ENCODE measurements around the gene ADARB1. TPM values are rescaled to one million over a fixed set of nuclear protein-coding genes. Genes with fewer than 3 reads are reported as not detected.

The ADARB1 gene
- total RNA-seq, 4 donors from 2014 or later = 6.8 to 32.2 (median 17.3) TPM

DNA sequence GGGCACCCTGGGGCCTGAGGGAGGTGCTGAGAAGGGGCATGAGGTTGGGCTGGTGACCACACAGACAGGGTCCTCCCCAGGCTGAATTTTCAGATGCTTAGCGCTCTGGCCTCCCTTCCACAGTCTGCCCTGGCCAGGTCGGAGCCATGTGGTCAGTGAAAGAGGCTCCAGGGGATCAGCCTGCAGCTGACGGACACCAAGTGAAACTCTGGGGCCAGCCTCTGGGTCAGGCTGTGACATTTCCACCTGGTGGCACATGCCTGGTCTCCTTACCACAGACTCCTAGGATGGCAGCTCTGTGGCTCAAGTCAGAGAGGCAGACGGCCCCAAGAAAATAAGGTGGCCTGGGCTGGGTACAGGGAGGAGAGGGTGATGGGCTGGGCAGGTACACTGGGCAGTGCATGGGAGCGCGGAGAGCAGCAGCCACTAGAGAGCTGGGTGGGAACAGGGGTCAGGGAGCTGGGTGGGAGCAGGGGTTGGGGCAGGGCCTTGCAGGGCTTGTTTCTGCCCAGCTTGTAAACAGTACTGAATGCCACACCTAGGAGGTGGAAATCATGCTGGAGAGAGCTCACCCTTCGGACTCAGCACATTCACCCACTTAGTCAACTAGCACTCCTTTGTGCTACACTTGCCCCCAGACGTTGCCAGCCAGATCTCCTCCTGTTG lies 20.7 kb upstream of the ADARB1 start:
- H3K27me3 ChIP-seq = peaks cover 3% of the 10 kb centered on the region
- no peak overlapping the region for H3K27ac ChIP-seq
- no peak for TF ChIP-seq EP300 (IDR thresholded peaks at IDR 0.05; ENCODE audit: low read depth)
- no peak for TF ChIP-seq POLR2A (IDR thresholded peaks at IDR 0.05)
- TF ChIP-seq POLR2AphosphoS5 (IDR thresholded peaks at IDR 0.05) = no peak
- TF ChIP-seq, protein P1, sequence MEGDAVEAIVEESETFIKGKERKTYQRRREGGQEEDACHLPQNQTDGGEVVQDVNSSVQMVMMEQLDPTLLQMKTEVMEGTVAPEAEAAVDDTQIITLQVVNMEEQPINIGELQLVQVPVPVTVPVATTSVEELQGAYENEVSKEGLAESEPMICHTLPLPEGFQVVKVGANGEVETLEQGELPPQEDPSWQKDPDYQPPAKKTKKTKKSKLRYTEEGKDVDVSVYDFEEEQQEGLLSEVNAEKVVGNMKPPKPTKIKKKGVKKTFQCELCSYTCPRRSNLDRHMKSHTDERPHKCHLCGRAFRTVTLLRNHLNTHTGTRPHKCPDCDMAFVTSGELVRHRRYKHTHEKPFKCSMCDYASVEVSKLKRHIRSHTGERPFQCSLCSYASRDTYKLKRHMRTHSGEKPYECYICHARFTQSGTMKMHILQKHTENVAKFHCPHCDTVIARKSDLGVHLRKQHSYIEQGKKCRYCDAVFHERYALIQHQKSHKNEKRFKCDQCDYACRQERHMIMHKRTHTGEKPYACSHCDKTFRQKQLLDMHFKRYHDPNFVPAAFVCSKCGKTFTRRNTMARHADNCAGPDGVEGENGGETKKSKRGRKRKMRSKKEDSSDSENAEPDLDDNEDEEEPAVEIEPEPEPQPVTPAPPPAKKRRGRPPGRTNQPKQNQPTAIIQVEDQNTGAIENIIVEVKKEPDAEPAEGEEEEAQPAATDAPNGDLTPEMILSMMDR (IDR thresholded peaks at IDR 0.05) = no peak
- H3K4me3 ChIP-seq = no peak overlapping the region
- H3K9me3 ChIP-seq = no peaks in the 10 kb centered on the region
- in situ Hi-C loops (cut with MboI; ENCODE audit: low pct_ligation_motif_present in 1 of 4, low pct_unique_long_range_greater_than_20kb in 1 of 4, low sequenced_read_pairs in 3 of 4) = no loop called here
- 50 to 75% methylated on average over 2 to 7 of the region's 8 CpGs for WGBS, 2 donors (ENCODE audit: low coverage in 1 of 2)
- H3K36me3 ChIP-seq = no peaks in the 10 kb centered on the region
- intact Hi-C loops (cut with DNase I; ENCODE audit: low total_unique reads) = no loop called here
- no peaks in the 10 kb centered on the region for H3K4me1 ChIP-seq
- DNase-seq = no peak

DNA sequence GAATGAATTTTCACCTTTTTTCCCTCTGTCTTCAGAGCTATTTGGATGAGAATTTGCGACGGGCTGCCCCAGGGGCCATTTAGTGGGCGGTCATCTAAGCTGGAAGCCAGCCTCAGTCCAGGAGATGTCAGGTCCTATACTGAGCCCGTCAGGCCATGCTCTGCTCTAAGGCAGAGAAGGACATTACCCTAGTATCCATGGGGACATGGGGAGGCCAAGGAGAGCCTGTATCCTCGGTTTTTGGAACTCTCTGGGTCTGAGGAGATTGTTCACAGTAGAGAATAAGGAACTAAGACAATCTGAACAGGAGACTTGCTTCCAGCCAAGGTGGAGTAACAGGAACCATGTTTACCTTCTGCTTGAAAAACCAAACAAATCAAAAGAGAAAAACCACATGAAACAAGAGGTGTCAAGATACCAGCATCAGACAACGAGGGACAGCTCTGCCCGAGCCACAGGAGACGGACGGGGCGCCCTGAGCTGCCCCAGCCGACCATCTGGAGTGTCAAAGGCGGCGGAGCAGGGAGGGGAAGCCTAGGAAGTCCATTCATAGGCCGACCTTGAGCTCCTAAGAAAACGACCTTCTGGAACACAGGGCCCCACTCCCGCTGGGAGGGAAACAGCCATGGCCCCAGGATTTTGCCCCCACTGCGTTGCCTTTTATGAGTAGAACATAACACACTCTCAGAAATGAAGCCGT lies 20.0 kb upstream of the ADARB1 start:
- WGBS, 2 donors (ENCODE audit: low coverage in 1 of 2) = 65 to 66% methylated on average over 14 to 18 of the region's 18 CpGs
- in situ Hi-C loops (cut with MboI; ENCODE audit: low pct_ligation_motif_present in 1 of 4, low pct_unique_long_range_greater_than_20kb in 1 of 4, low sequenced_read_pairs in 3 of 4) = no loop called here

DNA sequence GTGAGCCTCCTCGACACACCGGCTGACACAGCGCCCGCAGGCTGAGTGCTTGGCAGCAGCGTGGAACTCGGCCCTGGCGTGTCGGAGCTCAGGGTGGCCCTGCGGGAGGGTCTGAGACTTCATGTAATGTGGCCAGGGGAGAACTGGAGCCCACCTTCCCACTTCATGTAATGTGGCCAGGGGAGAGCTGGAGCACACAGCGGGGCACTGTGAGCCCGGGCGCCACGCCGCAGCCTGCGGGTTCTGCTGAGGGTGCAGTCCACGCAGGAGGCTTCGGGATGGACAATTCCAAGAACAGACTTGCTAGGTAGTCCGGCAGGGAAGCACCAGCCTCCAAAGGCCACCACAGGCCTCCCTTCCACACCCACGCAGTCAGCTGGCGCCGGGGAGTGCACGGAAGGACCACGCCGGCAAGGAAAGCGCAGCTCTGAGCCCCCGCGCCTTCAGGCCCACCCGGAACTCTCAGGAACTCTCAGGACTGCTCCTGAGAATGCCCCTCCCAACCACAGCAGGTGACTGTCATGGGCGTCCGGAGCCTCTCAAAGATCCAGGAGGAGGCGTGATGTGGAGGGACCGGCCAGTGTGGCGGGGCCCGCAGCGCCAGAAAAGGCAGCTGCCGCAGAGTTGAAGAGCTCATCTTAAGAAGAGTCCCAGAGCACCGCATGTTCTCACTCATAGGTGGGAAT lies 19.3 kb upstream of the ADARB1 start:
- WGBS, 2 donors (ENCODE audit: low coverage in 1 of 2) = 92 to 97% methylated on average over 6 to 37 of the region's 37 CpGs
- in situ Hi-C loops (cut with MboI; ENCODE audit: low pct_ligation_motif_present in 1 of 4, low pct_unique_long_range_greater_than_20kb in 1 of 4, low sequenced_read_pairs in 3 of 4) = no loop called here
- Histone ChIP-seq H3K9me3 (no peaks in the 10 kb centered on the region), H3K27me3 (peaks cover 7% of the 10 kb centered on the region), H3K27ac (no peak overlapping the region), H3K4me3 (no peak overlapping the region), H3K4me1 (no peaks in the 10 kb centered on the region), H3K36me3 (no peaks in the 10 kb centered on the region)
- intact Hi-C loops (cut with DNase I; ENCODE audit: low total_unique reads) = no loop called here
- TF ChIP-seq, protein P1 (IDR thresholded peaks at IDR 0.05) = no peak
- TF ChIP-seq EP300 (IDR thresholded peaks at IDR 0.05; ENCODE audit: low read depth) (no peak), POLR2AphosphoS5 (IDR thresholded peaks at IDR 0.05) (no peak), POLR2A (IDR thresholded peaks at IDR 0.05) (no peak)
- DNase-seq = no peak

More for the DNA sequence above, 20.0 kb upstream of the ADARB1 start:
- H3K27ac ChIP-seq = no peak overlapping the region
- DNase-seq = no peak
- H3K9me3 ChIP-seq = no peaks in the 10 kb centered on the region
- H3K27me3 ChIP-seq = peaks cover 3% of the 10 kb centered on the region
- TF ChIP-seq, protein P1 (IDR thresholded peaks at IDR 0.05) = no peak
- no peak for TF ChIP-seq POLR2A (IDR thresholded peaks at IDR 0.05)
- no peak for TF ChIP-seq EP300 (IDR thresholded peaks at IDR 0.05; ENCODE audit: low read depth)
- TF ChIP-seq POLR2AphosphoS5 (IDR thresholded peaks at IDR 0.05) = no peak
- intact Hi-C loops (cut with DNase I; ENCODE audit: low total_unique reads) = no loop called here
- no peaks in the 10 kb centered on the region for H3K4me1 ChIP-seq
- no peak overlapping the region for H3K4me3 ChIP-seq
- no peaks in the 10 kb centered on the region for H3K36me3 ChIP-seq

DNA sequence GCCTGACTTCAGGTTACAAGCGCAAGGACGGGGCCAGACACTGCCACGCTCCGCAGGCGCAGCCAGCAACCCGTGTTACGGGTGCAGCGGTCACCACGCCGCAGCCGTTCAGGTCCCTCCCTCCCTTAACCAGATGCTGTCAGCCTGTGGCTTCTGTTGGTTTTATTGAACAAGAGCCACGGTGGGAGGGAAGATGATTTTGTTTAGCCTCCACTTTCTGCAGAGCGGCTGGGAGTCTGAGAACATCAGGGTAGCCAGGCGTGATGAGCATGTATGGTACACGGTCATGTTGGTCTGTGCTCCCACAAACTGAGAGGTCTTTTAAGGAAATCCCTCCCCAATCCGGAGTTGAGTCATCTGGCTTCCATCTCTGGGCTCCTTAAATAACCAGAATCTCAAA lies 18.5 kb upstream of the ADARB1 start:
- in situ Hi-C loops (cut with MboI; ENCODE audit: low pct_ligation_motif_present in 1 of 4, low pct_unique_long_range_greater_than_20kb in 1 of 4, low sequenced_read_pairs in 3 of 4) (no loop called here), intact Hi-C loops (cut with DNase I; ENCODE audit: low total_unique reads) (no loop called here)
- H3K4me3 ChIP-seq = no peak overlapping the region
- H3K9me3 ChIP-seq = no peaks in the 10 kb centered on the region
- H3K36me3 ChIP-seq = no peaks in the 10 kb centered on the region
- TF ChIP-seq POLR2AphosphoS5 (IDR thresholded peaks at IDR 0.05) (no peak), EP300 (IDR thresholded peaks at IDR 0.05; ENCODE audit: low read depth) (no peak), POLR2A (IDR thresholded peaks at IDR 0.05) (no peak)
- TF ChIP-seq, protein P1 (IDR thresholded peaks at IDR 0.05) = no peak
- WGBS, 2 donors (ENCODE audit: low coverage in 1 of 2) = 59 to 84% methylated on average over 9 to 16 of the region's 16 CpGs
- H3K4me1 ChIP-seq = no peaks in the 10 kb centered on the region
- DNase-seq = no peak
- H3K27ac ChIP-seq = peak overlapping the region in 2 of 4 donors; percentile 5 to 6
- H3K27me3 ChIP-seq = peaks cover 13% of the 10 kb centered on the region

Data from transverse colon (tissue), 4 donors.